SK-N-SH treated with all-trans-retinoic acid at 6 μM for 48 hours (cell line): ENCODE data around the gene CYTH4.

Experiments
- ATAC-seq: fragments of 200-7000 bp; cut with Tn5 transposase; 3 replicates; pipeline ENCODE4 v1.9.1; 2020; ENCODE audit warnings: mild to moderate bottlenecking, moderate library complexity
- ARNTL ChIP-seq: fragments of 450-650 bp; formaldehyde crosslinking; IDR thresholded peaks from 2 replicates; pipeline ENCODE4 v1.5.0; 2020; ENCODE audit warnings: low read depth, mild to moderate bottlenecking, moderate library complexity, borderline replicate concordance
- CSRNP3 ChIP-seq: fragments of 250-450 bp; sonication (Bioruptor Pico); IDR thresholded peaks from 2 replicates; pipeline ENCODE4 v1.5.1; 2021; ENCODE audit warnings: mild to moderate bottlenecking, moderate library complexity
- GLIS3 ChIP-seq: fragments of 250-450 bp; sonication (Bioruptor Pico); IDR thresholded peaks from 2 replicates; pipeline ENCODE4 v1.5.0; 2020; ENCODE audit warnings: mild to moderate bottlenecking, moderate library complexity
- OSR1 ChIP-seq: fragments of 250-450 bp; sonication (Bioruptor Pico); IDR thresholded peaks from 2 replicates; pipeline ENCODE4 v1.8.0; 2022; ENCODE audit warnings: moderate library complexity, mild to moderate bottlenecking, inconsistent platforms
- PATZ1 ChIP-seq: fragments of 250-450 bp; sonication (Bioruptor Pico); IDR thresholded peaks from 2 replicates; pipeline ENCODE4 v1.8.0; 2020; ENCODE audit warnings: mild to moderate bottlenecking, moderate library complexity, borderline replicate concordance
- POU6F1 ChIP-seq: fragments of 250-450 bp; sonication (Bioruptor Pico); IDR thresholded peaks from 2 replicates; pipeline ENCODE4 v1.8.0; 2021; ENCODE audit warnings: low read depth, mild to moderate bottlenecking, moderate library complexity, borderline replicate concordance
- PPARA ChIP-seq: fragments of 250-450 bp; sonication (Bioruptor Pico); IDR thresholded peaks from 2 replicates; pipeline ENCODE4 v1.5.0; 2020; ENCODE audit warnings: mild to moderate bottlenecking, borderline replicate concordance
- SNAI2 ChIP-seq: fragments of 250-450 bp; sonication (Bioruptor Pico); IDR thresholded peaks from 2 replicates; pipeline ENCODE4 v1.5.0; 2020; ENCODE audit warnings: mild to moderate bottlenecking, moderate library complexity
- TCF4 ChIP-seq: fragments of 250-450 bp; sonication (Bioruptor Pico); IDR thresholded peaks from 2 replicates; pipeline ENCODE4 v1.8.0; 2021; ENCODE audit warnings: mild to moderate bottlenecking, moderate library complexity, borderline replicate concordance
- TOX ChIP-seq: fragments of 250-450 bp; sonication (Bioruptor Pico); IDR thresholded peaks from 2 replicates; pipeline ENCODE4 v1.8.0; 2021; ENCODE audit warnings: mild to moderate bottlenecking, moderate library complexity, borderline replicate concordance
- TSHZ2 ChIP-seq: fragments of 250-450 bp; sonication (Bioruptor Pico); IDR thresholded peaks from 2 replicates; pipeline ENCODE4 v1.5.0; 2020; ENCODE audit warnings: mild to moderate bottlenecking, moderate library complexity
- ZC3H10 ChIP-seq: fragments of 250-450 bp; sonication (Bioruptor Pico); IDR thresholded peaks from 2 replicates; pipeline ENCODE4 v1.5.1; 2021; ENCODE audit warnings: mild to moderate bottlenecking, moderate library complexity
- ZFP3 ChIP-seq: fragments of 250-450 bp; sonication (Bioruptor Pico); IDR thresholded peaks from 2 replicates; pipeline ENCODE4 v1.5.0; 2020; ENCODE audit warnings: mild to moderate bottlenecking, moderate library complexity
- ZFP30 ChIP-seq: fragments of 450-650 bp; formaldehyde crosslinking; IDR thresholded peaks from 2 replicates; pipeline ENCODE4 v1.5.0; 2022; ENCODE audit warnings: mild to moderate bottlenecking, moderate library complexity
- ZNF565 ChIP-seq: fragments of 450-650 bp; formaldehyde crosslinking; conservative IDR thresholded peaks from 2 replicates; pipeline ENCODE4 v1.5.0; 2020; ENCODE audit warnings: low read depth, mild to moderate bottlenecking, moderate library complexity
- ZNF70 ChIP-seq: fragments of 450-650 bp; formaldehyde crosslinking; IDR thresholded peaks from 2 replicates; pipeline ENCODE4 v1.5.0; 2020; ENCODE audit warnings: mild to moderate bottlenecking, moderate library complexity
- ZNF8 ChIP-seq: fragments of 450-650 bp; formaldehyde crosslinking; IDR thresholded peaks from 2 replicates; pipeline ENCODE4 v1.5.0; 2020; ENCODE audit warnings: mild to moderate bottlenecking, moderate library complexity

The CYTH4 gene

GRCh38 chr22:37295946-37296345 lies 13.6 kb downstream of the CYTH4 start:
- TF ChIP-seq ZFP3: no peak
- no peak for TF ChIP-seq GLIS3 (CRISPR knock-in tag)
- TF ChIP-seq ZNF70 (CRISPR knock-in tag): no peak
- no peak for TF ChIP-seq ZNF8 (CRISPR knock-in tag)
- no peak for TF ChIP-seq TCF4 (CRISPR knock-in tag)
- no peak for TF ChIP-seq SNAI2 (CRISPR knock-in tag)
- no peak for TF ChIP-seq ZFP30 (CRISPR knock-in tag)
- no peak for TF ChIP-seq TSHZ2 (CRISPR knock-in tag)
- TF ChIP-seq TOX: no peak
- no peak; the same call in 2 of the 3 replicates for ATAC-seq

GRCh38 chr22:37298748-37299495 lies 16.6 kb downstream of the CYTH4 start:
- ATAC-seq: no peak
- no peak for TF ChIP-seq GLIS3 (CRISPR knock-in tag)
- no peak for TF ChIP-seq ZNF8 (CRISPR knock-in tag)
- no peak for TF ChIP-seq PATZ1 (CRISPR knock-in tag)
- TF ChIP-seq ZFP30 (CRISPR knock-in tag): no peak
- TF ChIP-seq ZNF70 (CRISPR knock-in tag): no peak
- no peak for TF ChIP-seq TOX
- TF ChIP-seq ZNF565: no peak

GRCh38 chr22:37299969-37300509 lies 17.7 kb downstream of the CYTH4 start:
- ATAC-seq: no peak
- peak; percentile 97 for TF ChIP-seq ZFP3
- TF ChIP-seq ZFP30 (CRISPR knock-in tag): no peak
- TF ChIP-seq PATZ1 (CRISPR knock-in tag): no peak

- TF ChIP-seq POU6F1 (CRISPR knock-in tag) (no peak), ZNF8 (CRISPR knock-in tag) (no peak), PPARA (CRISPR knock-in tag) (no peak), TCF4 (CRISPR knock-in tag) (no peak), ZC3H10 (CRISPR knock-in tag) (no peak), OSR1 (CRISPR knock-in tag) (no peak), ARNTL (CRISPR knock-in tag) (no peak), GLIS3 (CRISPR knock-in tag) (no peak), CSRNP3 (CRISPR knock-in tag) (no peak)
- ATAC-seq: no peak
Observed at GRCh38 chr22:37300551-37301017, 18.3 kb downstream of the CYTH4 start.
